Measurements from ENCODE around the gene DYRK4. TPM values are rescaled to one million over a fixed set of nuclear protein-coding genes. Genes with fewer than 3 reads are reported as not detected.

The DYRK4 gene
- total RNA-seq, 3 donors from 2014 or later (not counting 1 experiment from before 2014, with no cell fraction given): 11.3 to 15.3 (median 14.2) TPM

- peak overlapping the region; percentile 58 for H3K4me3 ChIP-seq (ENCODE audit: low read length)
- WGBS (ENCODE audit: insufficient coverage): 25% methylated on average over 12 of the region's 16 CpGs
- H3K9me3 Mint-ChIP-seq: no peaks in the 10 kb centered on the region
- peak overlapping the region; percentile 98 for H3K4me3 Mint-ChIP-seq
- H3K27ac ChIP-seq (ENCODE audit: low read length): no peak overlapping the region
- intact Hi-C loops (cut with micrococcal nuclease): loop anchor here (5.0 kb wide), 1 partner anchor 667 kb away; the partner anchor contains the start of gene PARP11
- TF ChIP-seq CTCF (IDR thresholded peaks at IDR 0.05): no peak
- H3K27ac Mint-ChIP-seq: peak overlapping the region; percentile 94 to 99
- peaks cover 22 to 33% of the 10 kb centered on the region in 2 donors for H3K4me1 Mint-ChIP-seq
- no peak for DNase-seq
- no peaks in the 10 kb centered on the region for H3K36me3 Mint-ChIP-seq
- peaks cover 3% of the 10 kb centered on the region for H3K4me1 ChIP-seq (ENCODE audit: control insufficient read depth, insufficient read depth, low read length)
- H3K9me3 ChIP-seq (ENCODE audit: control insufficient read depth, insufficient read depth, low read length): no peaks in the 10 kb centered on the region
- peaks cover 6% of the 10 kb centered on the region for H3K36me3 ChIP-seq (ENCODE audit: control insufficient read depth, insufficient read depth, low read length)
- no peaks in the 10 kb centered on the region for H3K27me3 Mint-ChIP-seq (ENCODE audit: low read depth in 2 of 2)
- ATAC-seq: no peak
- no peaks in the 10 kb centered on the region for H3K27me3 ChIP-seq (ENCODE audit: control insufficient read depth, insufficient read depth, low read length)
These were observed 22.7 kb upstream of the DYRK4 start for GRCh38 chr12:4539167-4539870.

- H3K27ac Mint-ChIP-seq: no peak overlapping the region
- no peaks in the 10 kb centered on the region for H3K9me3 ChIP-seq (ENCODE audit: control insufficient read depth, insufficient read depth, low read length)
- H3K4me3 Mint-ChIP-seq: peak overlapping the region; percentile 98
- ATAC-seq: no peak
- H3K27ac ChIP-seq (ENCODE audit: low read length): no peak overlapping the region
- H3K9me3 Mint-ChIP-seq: no peaks in the 10 kb centered on the region
- H3K4me1 ChIP-seq (ENCODE audit: control insufficient read depth, insufficient read depth, low read length): peaks cover 3% of the 10 kb centered on the region
- H3K36me3 Mint-ChIP-seq: no peaks in the 10 kb centered on the region
- no peaks in the 10 kb centered on the region for H3K27me3 ChIP-seq (ENCODE audit: control insufficient read depth, insufficient read depth, low read length)
- H3K36me3 ChIP-seq (ENCODE audit: control insufficient read depth, insufficient read depth, low read length): peaks cover 2% of the 10 kb centered on the region
- no peak for DNase-seq
- WGBS (ENCODE audit: insufficient coverage): 83% methylated on average over 3 of the region's 3 CpGs
- no peak overlapping the region for H3K4me3 ChIP-seq (ENCODE audit: low read length)
- intact Hi-C loops (cut with micrococcal nuclease): no loop called here
- H3K4me1 Mint-ChIP-seq: peaks cover 22 to 33% of the 10 kb centered on the region in 2 donors
- TF ChIP-seq CTCF (IDR thresholded peaks at IDR 0.05): no peak
- no peaks in the 10 kb centered on the region for H3K27me3 Mint-ChIP-seq (ENCODE audit: low read depth in 2 of 2)
These were observed 21.8 kb upstream of the DYRK4 start for GRCh38 chr12:4540170-4540569.

DNA sequence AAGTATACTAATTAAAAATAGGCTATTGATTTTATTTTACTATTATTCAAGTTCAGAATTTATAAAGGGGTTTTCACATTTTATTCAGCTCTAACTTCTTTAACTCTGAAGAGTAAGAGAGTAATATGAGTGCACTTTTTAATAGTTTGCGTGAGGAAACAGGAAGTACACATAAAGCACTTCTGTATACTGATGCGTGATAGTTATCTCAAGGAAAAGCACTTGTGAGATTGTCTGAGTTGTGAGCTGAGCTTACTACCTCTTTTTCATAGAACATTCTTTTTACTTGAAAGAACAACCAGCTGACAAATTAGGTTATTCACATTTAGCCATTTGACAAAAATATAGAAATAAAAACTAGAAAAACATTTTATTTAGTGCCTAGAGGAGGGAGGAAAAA, 21.4 kb upstream of the DYRK4 start:
- Histone ChIP-seq H3K9me3 (ENCODE audit: control insufficient read depth, insufficient read depth, low read length) (no peaks in the 10 kb centered on the region), H3K4me1 (ENCODE audit: control insufficient read depth, insufficient read depth, low read length) (peaks cover 3% of the 10 kb centered on the region), H3K27me3 (ENCODE audit: control insufficient read depth, insufficient read depth, low read length) (no peaks in the 10 kb centered on the region), H3K27ac (ENCODE audit: low read length) (no peak overlapping the region), H3K36me3 (ENCODE audit: control insufficient read depth, insufficient read depth, low read length) (no peaks in the 10 kb centered on the region), H3K4me3 (ENCODE audit: low read length) (no peak overlapping the region)
- Mint-ChIP-seq H3K4me3 (no peak overlapping the region), H3K4me1 (peaks cover 22 to 33% of the 10 kb centered on the region in 2 donors), H3K27me3 (ENCODE audit: low read depth in 2 of 2) (no peaks in the 10 kb centered on the region), H3K36me3 (no peaks in the 10 kb centered on the region), H3K27ac (no peak overlapping the region), H3K9me3 (no peaks in the 10 kb centered on the region)
- TF ChIP-seq CTCF (IDR thresholded peaks at IDR 0.05): no peak
- intact Hi-C loops (cut with micrococcal nuclease): no loop called here
- ATAC-seq: no peak
- 0% methylated on average over 1 of the region's 2 CpGs for WGBS (ENCODE audit: insufficient coverage)
- DNase-seq: no peak

GRCh38 chr12:4545195-4545594, 16.8 kb upstream of the DYRK4 start:
- H3K4me3 Mint-ChIP-seq: no peak overlapping the region
- Histone ChIP-seq H3K4me3 (ENCODE audit: low read length) (no peak overlapping the region), H3K27me3 (ENCODE audit: control insufficient read depth, insufficient read depth, low read length) (no peaks in the 10 kb centered on the region), H3K9me3 (ENCODE audit: control insufficient read depth, insufficient read depth, low read length) (no peaks in the 10 kb centered on the region), H3K36me3 (ENCODE audit: control insufficient read depth, insufficient read depth, low read length) (no peaks in the 10 kb centered on the region), H3K27ac (ENCODE audit: low read length) (no peak overlapping the region), H3K4me1 (ENCODE audit: control insufficient read depth, insufficient read depth, low read length) (no peaks in the 10 kb centered on the region)
- 89% methylated on average over 1 of the region's 1 CpG for WGBS (ENCODE audit: insufficient coverage)
- no peaks in the 10 kb centered on the region for H3K27me3 Mint-ChIP-seq (ENCODE audit: low read depth in 2 of 2)
- DNase-seq (no peak), ATAC-seq (no peak)
- no peak for TF ChIP-seq CTCF (IDR thresholded peaks at IDR 0.05)
- H3K27ac Mint-ChIP-seq: no peak overlapping the region
- intact Hi-C loops (cut with micrococcal nuclease): no loop called here
- H3K9me3 Mint-ChIP-seq: no peaks in the 10 kb centered on the region
- H3K4me1 Mint-ChIP-seq: no peaks in the 10 kb centered on the region
- H3K36me3 Mint-ChIP-seq: no peaks in the 10 kb centered on the region
